ENCODE results near the gene PRDX2.

GRCh38 chr19:12770922-12771321 lies 30.7 kb downstream of the PRDX2 start:
- TF ChIP-seq GATA3 (IDR thresholded peaks at IDR 0.05; ENCODE audit: low read depth, low read length) (no peak), GATA2 (IDR thresholded peaks at IDR 0.05; ENCODE audit: low read depth, low read length) (no peak)

Data from SH-SY5Y (cell line).